H1 (cell line): Measurements from ENCODE around the gene CCDC154. TPM values are rescaled to one million over a fixed set of nuclear protein-coding genes. Genes with fewer than 3 reads are reported as not detected.

Source experiments
- BACH1 ChIP-seq: IDR thresholded peaks from 2 replicates; pipeline ENCODE4 v1.6.1; 2012; ENCODE audit warnings: low read length, improper control_type of control experiment
- BRCA1 ChIP-seq: IDR thresholded peaks from 2 replicates; pipeline ENCODE4 v1.6.1; 2012; ENCODE audit warnings: low read depth, low read length, improper control_type of control experiment
- CREB1 ChIP-seq: IDR thresholded peaks from 2 replicates; pipeline ENCODE4 v1.6.1; 2012; ENCODE audit warnings: inconsistent platforms
- CTBP2 ChIP-seq: IDR thresholded peaks from 2 replicates; pipeline ENCODE4 v1.7.0; 2011; ENCODE audit warnings: borderline replicate concordance, mild to moderate bottlenecking, moderate library complexity, mixed read lengths, low read length; ENCODE audit not compliant: insufficient read depth, insufficient read length
- EZH2 ChIP-seq: fragments of 200-600 bp; sonication (generic); IDR thresholded peaks from 2 replicates; pipeline ENCODE4 v1.7.1; 2012; ENCODE audit warnings: low read depth, mild to moderate bottlenecking, moderate library complexity, low read length, inconsistent platforms; ENCODE audit not compliant: severe bottlenecking
- GABPA ChIP-seq: IDR thresholded peaks from 2 replicates; pipeline ENCODE4 v1.6.1; 2011; ENCODE audit warnings: mild to moderate bottlenecking, low read length, moderate library complexity, borderline replicate concordance; ENCODE audit not compliant: insufficient read depth
- GTF2F1 ChIP-seq: IDR thresholded peaks from 2 replicates; pipeline ENCODE4 v1.6.1; 2012; ENCODE audit warnings: low read depth, low read length, improper control_type of control experiment, borderline replicate concordance
- JUND ChIP-seq: IDR thresholded peaks from 2 replicates; pipeline ENCODE4 v1.6.1; 2011; ENCODE audit warnings: mild to moderate bottlenecking, improper control_type of control experiment, low read length
- KDM4A ChIP-seq: IDR thresholded peaks from one replicate; pipeline ENCODE4 v1.7.1; 2012; ENCODE audit warnings: low read depth, mild to moderate bottlenecking, moderate library complexity, low read length, inconsistent platforms; ENCODE audit not compliant: severe bottlenecking
- MAFK ChIP-seq: IDR thresholded peaks from 2 replicates; pipeline ENCODE4 v1.6.1; 2012; ENCODE audit warnings: low read depth, mild to moderate bottlenecking, improper control_type of control experiment, low read length
- POLR2A ChIP-seq, 2 experiments: IDR thresholded peaks; 1 replicate in 1 of 2; 2 replicates in 1 of 2; pipeline ENCODE4 v1.6.1; 2011; ENCODE audit warnings: low read depth in 2 of 2, low read length in 2 of 2, mild to moderate bottlenecking in 2 of 2; ENCODE audit errors: control extremely low read depth in 1 of 2
- POU5F1 ChIP-seq: IDR thresholded peaks from 2 replicates; pipeline ENCODE4 v1.6.1; 2011; ENCODE audit warnings: low read depth, mild to moderate bottlenecking, low read length, moderate library complexity
- RAD21 ChIP-seq, 2 experiments: IDR thresholded peaks in 1 of 2; conservative IDR thresholded peaks in 1 of 2; 2 replicates each; pipeline ENCODE4 v1.6.1; 2011; ENCODE audit warnings: low read depth in 2 of 2, low read length in 2 of 2, improper control_type of control experiment in 1 of 2, inconsistent platforms in 1 of 2, mild to moderate bottlenecking in 1 of 2, moderate library complexity in 1 of 2
- RXRA ChIP-seq: IDR thresholded peaks from 2 replicates; pipeline ENCODE4 v1.6.1; 2011; ENCODE audit warnings: low read depth, mild to moderate bottlenecking, low read length, moderate library complexity; ENCODE audit not compliant: insufficient read depth
- SIRT6 ChIP-seq: IDR thresholded peaks from one replicate; pipeline ENCODE4 v1.7.1; 2012; ENCODE audit warnings: low read length, inconsistent platforms
- SP4 ChIP-seq: IDR thresholded peaks from 2 replicates; pipeline ENCODE4 v1.6.1; 2012; ENCODE audit warnings: low read length, inconsistent platforms
- SRF ChIP-seq: IDR thresholded peaks from 2 replicates; pipeline ENCODE4 v1.6.1; 2011; ENCODE audit warnings: mild to moderate bottlenecking, low read depth, low read length, moderate library complexity
- SUZ12 ChIP-seq: fragments of 200-600 bp; sonication (generic); IDR thresholded peaks from 2 replicates; pipeline ENCODE4 v1.6.1; 2012; ENCODE audit warnings: mild to moderate bottlenecking, inconsistent platforms, low read length, moderate library complexity, mixed read lengths
- TBP ChIP-seq: IDR thresholded peaks from 2 replicates; pipeline ENCODE4 v1.6.1; 2011; ENCODE audit warnings: low read depth, low read length, improper control_type of control experiment
- TCF12 ChIP-seq: IDR thresholded peaks from 2 replicates; pipeline ENCODE4 v1.6.1; 2011; ENCODE audit warnings: low read depth, mild to moderate bottlenecking, low read length
- ZNF274 ChIP-seq: IDR thresholded peaks from 2 replicates; pipeline ENCODE4 v1.7.0; 2012; ENCODE audit warnings: low read length, borderline replicate concordance; ENCODE audit errors: extremely low read depth
- polyA plus RNA-seq, 7 experiments: library from polyadenylated mRNA; depleted of rRNA in 3 of 7; stranded (reverse) in 5 of 7; unstranded in 2 of 7; fragments of >200 nt in 5 of 7; fragments of 200-250 nt in 2 of 7; gene quantifications; 1 replicate in 5 of 7; 2 replicates in 1 of 7; 4 replicates in 1 of 7; pipeline versions ENCODE4 v1.2.1 to v1.2.3, GENCODE V29; 2011 to 2013; ENCODE audit warnings: missing spikeins in 2 of 7, mixed read lengths in 2 of 7
- total RNA-seq: library from RNA; stranded (reverse); fragmentation: NEBNext Ultra II Directional; extraction: Animal tissue kit (Norgen Biotek cat#: 25700); gene quantifications from 2 replicates; pipeline ENCODE4 v1.2.1, GENCODE V29; 2021
- TF ChIP-seq, protein P1 (sequence below): IDR thresholded peaks from 2 replicates; pipeline ENCODE4 v1.6.1; 2011; ENCODE audit warnings: low read length, improper control_type of control experiment
- TF ChIP-seq, protein P2 (sequence below): IDR thresholded peaks from 2 replicates; pipeline ENCODE4 v1.6.1; 2011; ENCODE audit warnings: low read depth, mild to moderate bottlenecking, low read length; ENCODE audit not compliant: insufficient read depth

The CCDC154 gene
- total and polyA plus RNA-seq, 2 of the 8 experiments (the other 6 are each of a cell fraction or from before 2014, with no cell fraction given), result 0.15 to 0.88 TPM

DNA sequence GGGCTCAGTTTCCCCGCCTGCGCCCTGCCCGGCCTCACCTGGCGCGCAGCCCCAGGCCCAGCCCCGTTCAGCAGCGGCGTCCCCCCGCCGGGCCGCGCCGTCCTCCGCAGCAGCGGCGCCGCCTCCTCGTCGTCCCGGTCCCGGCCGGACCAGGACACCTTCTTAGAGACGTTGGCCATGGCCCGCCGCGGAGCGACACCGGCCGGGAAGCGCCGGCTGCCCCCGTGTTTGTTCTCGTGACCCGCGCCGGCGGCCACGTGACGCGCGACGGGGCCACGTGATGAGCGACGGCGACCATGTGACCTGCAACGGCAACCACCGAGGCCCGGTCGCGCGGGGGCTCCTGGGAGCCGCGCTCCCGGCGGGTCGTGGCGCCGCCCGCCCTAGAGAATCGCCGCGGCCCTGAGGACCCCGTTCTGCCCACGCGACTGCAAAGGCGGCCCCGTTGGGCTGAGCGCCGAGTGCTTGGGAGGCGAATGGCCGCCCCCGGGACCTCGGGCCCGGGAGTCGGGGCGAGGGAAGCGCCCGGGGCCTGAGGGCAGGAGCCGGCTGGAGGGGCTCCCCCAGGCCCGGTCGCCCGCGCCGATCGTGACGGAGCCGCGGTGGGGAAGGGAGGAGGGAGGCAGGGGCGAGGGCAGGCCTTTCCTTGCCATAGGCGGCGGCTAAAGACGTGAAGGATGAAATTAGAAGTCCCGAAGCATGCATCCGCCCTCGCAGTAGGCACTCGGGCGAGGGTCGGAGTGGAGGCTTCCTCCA, 30.6 kb upstream of the CCDC154 start, which contains the start of gene CLCN7 (continued):
- no peak for TF ChIP-seq EZH2
- 0 out of 2 replicates have a peak, but pooled peaks have one; percentile 19 for TF ChIP-seq SRF
- TF ChIP-seq CREB1, result peak; percentile 70
- no peak for TF ChIP-seq SUZ12
- TF ChIP-seq POU5F1, result no peak
- no peak for TF ChIP-seq ZNF274
- no peak for TF ChIP-seq RAD21 (IDR thresholded peaks at IDR 0.05 in 1 of 2, conservative IDR thresholded peaks at IDR 0.05 in 1 of 2; ENCODE audit: low read depth in 2 of 2, low read length in 2 of 2)
- TF ChIP-seq BRCA1, result no peak
- TF ChIP-seq SIRT6, result no peak
- peak; percentile 62; the same call in 1 of the 2 replicates for TF ChIP-seq GTF2F1
- peak; percentile 53; the same call in 1 of the 2 replicates for TF ChIP-seq TCF12
- TF ChIP-seq, protein P1, sequence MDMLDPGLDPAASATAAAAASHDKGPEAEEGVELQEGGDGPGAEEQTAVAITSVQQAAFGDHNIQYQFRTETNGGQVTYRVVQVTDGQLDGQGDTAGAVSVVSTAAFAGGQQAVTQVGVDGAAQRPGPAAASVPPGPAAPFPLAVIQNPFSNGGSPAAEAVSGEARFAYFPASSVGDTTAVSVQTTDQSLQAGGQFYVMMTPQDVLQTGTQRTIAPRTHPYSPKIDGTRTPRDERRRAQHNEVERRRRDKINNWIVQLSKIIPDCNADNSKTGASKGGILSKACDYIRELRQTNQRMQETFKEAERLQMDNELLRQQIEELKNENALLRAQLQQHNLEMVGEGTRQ, result peak; percentile 100
- TF ChIP-seq GABPA, result no peak; the same call in 1 of the 2 replicates
- TF ChIP-seq JUND, result no peak
- TF ChIP-seq CTBP2, result no peak
- TF ChIP-seq TBP, result peak; percentile 67; the same call in 1 of the 2 replicates
- TF ChIP-seq KDM4A, result peak; percentile 82
- TF ChIP-seq, protein P2, sequence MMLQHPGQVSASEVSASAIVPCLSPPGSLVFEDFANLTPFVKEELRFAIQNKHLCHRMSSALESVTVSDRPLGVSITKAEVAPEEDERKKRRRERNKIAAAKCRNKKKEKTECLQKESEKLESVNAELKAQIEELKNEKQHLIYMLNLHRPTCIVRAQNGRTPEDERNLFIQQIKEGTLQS, result peak; percentile 100
- TF ChIP-seq MAFK, result no peak
- TF ChIP-seq POLR2A (IDR thresholded peaks at IDR 0.05; ENCODE audit: control extremely low read depth in 1 of 2, low read depth in 2 of 2, low read length in 2 of 2), result peak in 1 of 2 experiments; percentile 86; a peak in 2 of 3 replicates
- TF ChIP-seq BACH1, result no peak
- TF ChIP-seq RXRA, result no peak
- TF ChIP-seq SP4, result peak; percentile 99
